ENCODE data around the gene SHLD1.

The SHLD1 gene

DNA sequence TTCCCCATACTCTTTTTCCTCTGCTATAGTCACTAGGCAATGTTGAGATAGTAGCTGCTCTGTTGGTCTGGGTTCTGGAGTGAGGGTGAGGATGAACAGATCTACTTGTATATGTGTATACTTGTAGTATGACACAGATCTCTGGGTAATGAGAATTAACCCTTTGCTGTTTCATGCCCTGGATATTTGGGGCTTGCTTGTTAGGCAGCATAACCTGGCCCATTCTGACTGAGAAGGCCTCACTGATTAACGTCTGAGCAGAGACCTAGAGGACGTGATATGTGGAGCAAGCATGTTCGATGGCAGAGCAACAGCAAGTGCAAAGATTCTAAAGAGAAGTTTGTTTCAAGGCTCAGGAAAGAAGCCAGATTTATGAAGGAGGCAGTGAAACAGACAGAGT lies 105.7 kb downstream of the SHLD1 start:
- DNase-seq: no peak

DNA sequence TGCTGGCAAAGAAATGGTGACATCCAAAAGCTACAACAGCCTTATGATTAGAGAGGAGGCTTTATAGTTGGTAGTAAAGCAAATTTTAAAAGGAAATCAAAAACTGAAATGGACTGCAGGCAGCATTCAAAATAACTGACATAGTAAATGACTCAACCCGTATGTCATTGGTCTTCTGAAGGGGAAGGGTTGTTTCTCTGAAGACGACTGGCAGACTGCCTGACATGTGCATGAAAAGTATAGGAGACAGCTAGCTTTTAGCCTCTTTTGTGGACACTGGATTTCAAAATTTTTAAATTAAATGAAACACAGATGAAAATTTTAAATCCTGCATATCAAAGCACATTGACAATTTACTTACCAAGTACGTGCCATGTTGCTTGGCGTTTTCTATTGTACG lies 109.4 kb downstream of the SHLD1 start:
- DNase-seq: no peak

DNA sequence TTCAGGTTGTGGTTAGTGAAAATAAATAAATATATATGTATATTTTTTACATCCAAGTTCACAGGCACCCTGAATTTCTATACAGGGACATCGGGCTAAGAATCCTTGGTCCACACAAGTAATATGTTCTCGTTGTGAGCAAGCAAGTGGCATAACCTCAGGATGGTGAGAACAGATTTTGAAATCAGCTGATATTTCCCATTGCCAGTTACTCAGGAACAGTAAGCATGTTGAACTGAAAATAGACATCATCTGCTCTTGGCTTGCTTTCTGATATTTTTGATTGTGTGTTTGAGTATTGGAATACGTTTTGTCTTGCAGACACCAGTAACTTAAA lies 112.5 kb downstream of the SHLD1 start:
- peak; percentile 22 to 31 for DNase-seq

DNA sequence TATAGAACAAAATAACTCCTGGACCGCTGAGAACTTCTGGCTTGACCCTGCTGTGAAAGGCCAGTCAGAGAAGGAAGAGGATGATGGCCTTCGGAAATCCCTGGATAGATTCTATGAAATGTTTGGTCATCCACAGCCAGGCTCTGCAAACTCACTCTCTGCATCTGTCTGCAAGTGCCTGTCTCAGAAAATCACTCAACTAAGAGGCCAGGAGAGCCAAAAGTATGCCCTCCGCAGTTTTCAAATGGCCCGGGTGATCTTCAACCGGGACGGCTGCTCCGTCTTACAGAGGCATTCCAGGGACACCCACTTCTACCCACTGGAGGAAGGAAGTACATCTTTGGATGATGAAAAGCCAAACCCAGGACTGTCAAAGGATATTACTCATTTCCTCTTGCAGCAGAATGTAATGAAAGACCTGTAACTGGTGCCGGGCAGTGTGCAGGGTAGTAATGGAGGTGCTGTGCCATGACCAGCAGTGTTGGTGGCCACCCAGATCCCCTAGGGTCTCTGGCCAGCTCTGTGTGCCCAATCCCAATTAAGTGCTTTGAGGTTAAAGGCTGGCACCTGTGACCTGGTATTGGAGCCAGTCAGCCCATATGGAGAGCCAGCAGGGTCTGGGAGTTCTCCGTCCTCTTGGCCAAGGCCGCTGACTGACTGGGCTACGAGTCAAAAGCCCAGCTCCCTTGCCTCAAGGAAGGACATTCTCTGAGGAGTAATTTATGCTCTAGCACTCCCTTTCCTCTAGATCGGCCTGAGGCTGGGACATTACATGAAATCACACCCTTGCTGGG lies 113.0 kb downstream of the SHLD1 start:
- DNase-seq: peak; percentile 70 to 86

DNA sequence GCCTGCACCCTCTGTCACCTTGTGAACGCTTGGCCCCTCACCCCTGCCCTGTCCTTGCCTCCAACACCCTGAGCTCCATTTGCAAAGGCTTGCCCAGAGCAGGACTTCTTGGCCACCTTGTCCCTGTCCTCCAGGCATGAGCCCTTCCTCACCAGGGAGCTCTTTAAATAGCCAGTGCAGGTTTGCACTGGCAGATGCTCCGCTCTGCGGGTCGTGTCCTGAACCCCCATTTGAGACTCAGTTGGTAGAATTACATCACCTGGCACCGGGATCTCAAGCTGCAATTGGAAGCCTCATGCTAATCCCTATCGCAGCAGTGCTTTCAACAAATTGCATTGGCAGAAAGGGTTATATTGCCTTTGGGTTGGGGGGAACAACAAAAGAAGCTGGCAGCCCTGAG lies 114.2 kb downstream of the SHLD1 start:
- no peak for DNase-seq

DNA sequence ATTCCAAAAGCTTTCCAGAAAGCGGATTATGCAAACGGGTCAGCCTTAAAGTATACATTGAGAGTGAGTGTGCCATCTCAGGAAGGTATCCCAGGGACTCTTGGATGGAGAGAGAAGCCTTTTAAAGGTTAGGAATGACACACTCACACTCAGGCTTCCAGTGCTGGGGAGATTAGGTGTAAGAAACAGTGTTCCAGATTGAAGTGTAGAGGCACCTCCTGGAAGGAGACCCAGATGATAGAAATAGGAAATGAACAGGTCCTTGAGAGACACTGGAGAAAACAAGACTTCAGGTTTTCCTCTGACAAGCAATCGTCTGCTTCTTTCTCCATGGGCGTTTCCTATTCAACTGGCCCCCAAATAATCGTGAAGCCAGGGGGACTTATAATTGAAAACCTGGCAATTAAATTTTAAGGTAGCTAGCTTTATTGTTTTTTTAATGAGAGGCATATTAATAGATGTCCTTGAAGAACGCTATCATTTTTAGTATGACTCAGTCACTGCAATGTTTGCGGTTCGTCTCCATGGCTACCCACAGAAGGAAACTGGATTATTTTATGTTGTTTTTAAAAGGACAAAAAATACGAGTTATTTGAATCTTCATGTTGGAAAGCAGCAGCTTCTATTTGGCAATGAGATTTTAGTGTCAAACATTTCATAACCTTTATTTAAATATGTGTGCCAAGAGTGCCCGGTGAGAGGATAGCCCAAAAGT lies 114.8 kb downstream of the SHLD1 start:
- peak; percentile 8 to 29 for DNase-seq

DNA sequence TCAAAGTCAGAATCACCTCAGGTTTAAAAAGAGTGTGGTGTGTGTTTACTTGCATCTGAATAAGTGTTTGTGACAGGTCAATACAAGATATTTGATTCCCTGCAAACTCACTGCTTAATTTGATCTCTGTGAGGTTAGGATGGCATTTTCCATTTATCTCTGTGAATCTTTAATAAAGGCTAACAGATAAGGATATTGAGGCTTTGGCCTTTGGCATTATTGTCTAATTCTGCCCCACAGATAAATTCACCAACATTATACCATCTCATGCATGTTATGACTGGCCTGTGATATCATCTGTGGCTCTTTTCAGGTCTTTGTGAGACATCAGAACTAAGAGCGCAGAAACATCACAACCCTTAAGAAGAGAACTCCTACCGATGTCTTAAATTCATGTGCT lies 115.4 kb downstream of the SHLD1 start:
- DNase-seq: no peak

DNA sequence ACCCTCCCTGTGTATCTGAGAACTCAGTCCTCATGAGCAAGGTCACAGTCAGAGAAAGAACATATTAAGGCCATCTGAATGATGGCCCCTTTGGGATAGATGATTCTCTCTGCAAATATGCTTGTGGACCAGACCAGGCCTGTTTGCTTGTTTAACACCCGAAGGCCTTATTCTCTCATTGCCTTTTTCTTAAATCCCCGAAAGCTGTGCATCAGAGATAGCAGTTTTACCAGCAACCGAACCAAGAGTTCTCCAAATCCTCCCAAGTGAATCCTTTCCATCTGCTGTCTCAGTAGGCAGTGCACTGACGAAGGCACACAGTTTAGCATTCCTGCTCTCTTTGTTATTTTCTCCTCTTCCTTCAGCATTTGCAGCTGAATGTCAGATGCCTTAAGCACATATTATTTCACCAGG lies 120.4 kb downstream of the SHLD1 start:
- DNase-seq: no peak

DNA sequence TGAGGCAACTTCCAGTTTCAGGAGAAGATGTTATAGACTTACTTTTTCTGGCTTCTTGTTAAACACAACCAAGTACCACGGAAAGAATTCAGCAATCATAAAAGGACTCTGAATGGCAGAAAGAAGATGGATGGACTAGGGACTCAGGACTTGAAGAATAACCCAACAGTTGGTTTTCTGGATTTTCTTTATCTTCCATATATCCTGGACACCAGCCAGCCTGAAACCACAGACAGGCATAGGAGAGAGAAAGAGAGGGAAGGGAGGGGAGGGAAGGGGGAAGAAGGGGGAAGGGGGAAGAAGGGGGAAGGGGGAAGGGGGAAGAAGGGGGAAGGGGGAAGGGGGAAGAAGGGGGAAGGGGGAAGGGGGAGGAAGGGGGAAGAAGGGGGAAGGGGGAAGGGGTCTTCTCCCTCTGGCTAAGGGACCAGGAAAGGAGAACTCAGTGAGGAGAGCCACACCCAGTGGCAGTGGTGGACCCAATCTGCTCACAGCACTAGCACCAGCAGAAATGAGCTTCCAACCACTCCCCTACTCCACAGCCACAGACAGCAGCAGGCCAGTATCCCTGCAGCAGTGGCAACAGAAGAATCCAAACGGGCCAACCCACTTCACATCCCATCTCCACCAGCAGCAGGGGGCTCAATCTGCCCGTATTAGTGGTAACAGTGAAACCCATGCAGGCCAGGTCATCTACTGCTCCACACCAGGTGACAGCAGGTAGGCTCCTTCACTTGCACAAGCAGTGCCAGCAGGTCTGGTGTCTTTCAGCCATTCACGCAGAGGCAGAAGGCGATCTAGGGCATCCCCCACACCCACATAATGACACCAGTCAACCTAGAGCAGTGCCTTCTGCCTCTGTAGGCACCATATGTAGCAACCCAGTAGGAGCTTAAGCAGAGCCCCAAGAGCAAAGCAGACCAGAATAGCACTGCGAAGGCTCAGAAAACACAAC lies 121.5 kb downstream of the SHLD1 start:
- no peak for DNase-seq

DNA sequence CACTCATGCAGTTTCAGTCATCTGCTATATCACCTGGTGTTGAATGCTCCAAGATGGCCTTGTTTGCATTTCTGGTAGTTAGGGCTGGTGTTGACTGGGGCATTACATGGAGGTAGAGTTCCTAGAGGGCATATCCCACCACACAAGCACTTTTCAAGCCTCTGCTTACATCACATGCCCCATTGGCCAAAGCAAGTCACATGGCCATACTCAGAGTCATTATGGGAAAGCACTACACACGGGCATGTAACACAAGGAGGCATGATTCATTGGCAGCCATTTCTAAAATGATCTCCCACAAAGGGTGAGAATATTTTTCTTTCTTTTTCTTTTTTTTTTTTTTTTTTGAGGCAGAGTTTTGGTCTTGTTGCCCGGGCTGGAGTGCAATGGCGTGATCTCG lies 126.9 kb downstream of the SHLD1 start:
- no peak for DNase-seq

DNA sequence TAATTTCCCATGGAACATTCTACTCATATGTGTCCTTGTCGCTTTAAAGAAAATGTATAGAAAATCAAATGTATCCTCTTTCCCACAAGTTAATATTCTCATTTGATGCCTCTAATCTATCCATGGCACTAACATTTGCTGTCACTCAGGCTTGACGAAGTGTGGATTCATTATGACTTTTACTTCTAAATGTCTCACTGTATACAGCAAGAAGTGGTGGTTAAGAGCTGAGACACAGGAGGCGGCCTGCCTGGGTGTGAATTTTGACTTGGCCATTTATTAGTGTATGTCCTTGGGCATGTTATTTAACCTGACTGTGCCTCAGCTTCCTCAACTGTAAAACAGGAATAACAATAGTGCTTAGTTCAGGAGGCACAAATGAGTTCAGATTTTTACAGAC lies 130.1 kb downstream of the SHLD1 start:
- no peak for DNase-seq

DNA sequence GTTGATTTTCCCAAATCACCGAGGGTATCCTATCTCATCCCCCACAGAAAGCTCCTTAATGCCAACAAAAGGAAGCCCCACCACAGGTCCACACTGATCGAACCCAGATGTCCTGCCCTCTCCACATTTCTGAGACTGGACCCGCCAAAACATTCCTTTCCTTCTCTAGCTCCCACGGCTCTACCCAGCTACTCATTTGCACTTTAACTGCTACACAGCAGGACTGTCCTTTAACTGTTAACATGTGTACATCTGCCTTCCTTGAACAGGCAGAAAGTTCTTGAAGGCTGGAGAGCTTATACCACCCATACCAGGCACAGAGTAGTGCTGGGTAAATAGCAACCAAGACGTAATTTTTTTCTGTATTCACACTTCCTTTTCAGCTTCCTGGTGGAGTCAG lies 131.5 kb downstream of the SHLD1 start:
- DNase-seq: no peak

DNA sequence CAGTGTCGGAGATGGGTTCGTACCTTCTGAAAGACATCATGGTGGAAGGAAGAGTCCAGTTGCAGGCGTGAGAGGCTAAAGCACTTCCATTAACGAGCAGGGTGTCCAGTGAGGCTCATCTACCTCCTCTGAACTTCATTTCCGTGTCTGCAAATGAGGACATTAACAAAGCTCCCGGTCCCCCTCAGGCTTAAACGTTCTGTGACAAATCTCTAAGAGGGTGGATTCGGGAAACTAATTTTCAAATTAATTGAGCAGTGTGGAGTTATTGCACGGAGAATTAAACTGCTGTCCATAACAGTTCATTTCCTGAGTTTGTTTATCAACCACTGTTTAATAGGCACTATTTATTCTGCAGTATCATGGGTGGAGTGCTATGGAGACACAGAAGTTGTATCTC lies 132.0 kb downstream of the SHLD1 start:
- no peak for DNase-seq

DNA sequence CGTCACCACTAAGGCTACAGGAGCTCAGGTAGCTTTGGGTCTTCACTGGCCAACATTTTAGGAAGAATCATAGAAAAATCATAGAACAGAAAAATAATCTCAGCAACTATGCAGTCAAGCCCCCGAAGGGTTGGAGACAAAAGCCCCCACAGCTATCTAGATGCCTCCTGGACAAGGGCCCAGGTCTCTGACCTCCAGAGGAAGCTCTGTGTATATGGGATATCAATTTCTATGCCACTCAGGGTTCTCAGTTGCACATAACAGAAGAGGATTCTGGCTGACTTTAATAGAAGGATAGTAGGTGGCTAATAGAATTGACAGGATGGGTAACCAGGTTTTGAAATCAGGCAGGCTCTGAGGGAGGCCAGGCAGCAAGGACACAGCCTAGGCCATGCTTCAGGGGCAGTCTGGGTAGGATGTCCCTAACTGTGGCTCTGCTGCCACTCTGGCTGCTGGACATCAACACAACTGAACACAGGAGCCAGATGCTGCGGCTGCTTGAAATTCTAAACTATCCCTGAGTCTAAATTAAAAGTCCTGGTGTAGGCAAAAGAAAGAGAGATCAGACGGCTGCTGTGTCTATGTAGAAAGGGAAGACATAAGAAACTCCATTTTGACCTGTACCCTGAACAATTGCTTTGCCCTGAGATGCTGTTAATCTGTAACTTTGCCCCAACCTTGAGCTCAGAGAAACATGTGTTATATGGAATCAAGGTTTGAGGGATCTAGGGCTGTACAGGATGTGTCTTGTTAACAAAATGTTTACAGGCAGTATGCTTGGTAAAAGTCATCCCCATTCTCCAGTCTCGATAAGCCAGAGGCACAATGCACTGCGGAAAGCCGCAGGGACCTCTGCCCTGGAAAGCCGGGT lies 134.5 kb downstream of the SHLD1 start:
- no peak for DNase-seq

DNA sequence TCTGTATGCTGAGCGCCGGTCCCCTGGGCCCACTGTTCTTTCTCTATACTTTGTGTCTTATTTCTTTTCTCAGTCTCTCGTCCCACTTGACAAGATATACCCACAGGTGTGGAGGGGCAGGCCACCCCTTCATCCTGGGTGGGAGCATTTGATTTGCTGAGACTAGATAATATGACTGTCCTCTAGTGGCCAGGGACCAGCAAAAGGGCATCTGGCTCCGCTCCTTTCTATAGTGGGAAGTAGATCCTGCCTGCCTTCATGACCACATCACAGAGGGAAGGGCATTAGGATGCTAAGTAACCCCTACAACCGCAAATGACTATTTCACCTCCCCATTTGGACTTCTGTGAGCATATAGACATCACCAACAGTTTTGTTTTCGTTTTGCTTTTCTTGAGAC lies 135.7 kb downstream of the SHLD1 start:
- DNase-seq: no peak

DNA sequence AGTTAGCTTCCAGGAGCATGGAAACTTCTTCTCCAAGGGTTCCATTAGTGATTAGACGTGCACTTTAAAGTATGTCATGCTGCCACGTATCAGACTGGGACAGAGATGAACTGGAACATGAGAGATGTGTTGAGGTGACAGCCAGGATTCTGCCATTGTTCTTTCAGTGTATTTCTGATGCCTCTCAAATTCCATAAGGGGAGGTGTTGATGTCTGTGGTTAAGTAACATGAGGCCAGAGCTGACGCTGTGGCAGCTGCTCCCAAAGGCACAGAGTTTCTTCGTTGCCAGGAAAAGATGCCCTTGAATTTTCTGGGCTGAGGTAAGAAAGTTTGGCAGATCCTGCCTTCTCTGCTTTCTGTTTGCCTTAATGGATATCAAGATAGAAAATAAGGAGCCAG lies 136.6 kb downstream of the SHLD1 start:
- no peak for DNase-seq

DNA sequence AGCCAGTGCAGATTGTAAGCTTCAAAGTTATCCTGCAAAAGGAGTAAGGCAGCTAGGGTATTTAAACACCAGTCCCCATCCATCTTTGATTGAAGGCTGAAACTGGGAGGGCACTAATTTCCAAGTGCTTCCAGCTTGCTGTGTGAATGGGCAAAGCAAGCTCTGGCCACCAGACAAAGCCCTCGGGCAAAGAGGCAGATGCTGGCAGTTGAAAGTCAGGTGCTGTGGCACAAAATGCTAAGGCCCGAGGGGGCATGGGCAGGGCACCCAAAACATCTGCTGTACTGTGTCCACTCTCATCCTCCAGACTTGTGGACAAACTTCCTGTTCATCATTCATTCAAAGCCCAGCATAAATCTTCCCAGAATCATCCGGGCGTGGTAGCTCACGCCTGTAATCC lies 137.2 kb downstream of the SHLD1 start:
- DNase-seq: no peak

DNA sequence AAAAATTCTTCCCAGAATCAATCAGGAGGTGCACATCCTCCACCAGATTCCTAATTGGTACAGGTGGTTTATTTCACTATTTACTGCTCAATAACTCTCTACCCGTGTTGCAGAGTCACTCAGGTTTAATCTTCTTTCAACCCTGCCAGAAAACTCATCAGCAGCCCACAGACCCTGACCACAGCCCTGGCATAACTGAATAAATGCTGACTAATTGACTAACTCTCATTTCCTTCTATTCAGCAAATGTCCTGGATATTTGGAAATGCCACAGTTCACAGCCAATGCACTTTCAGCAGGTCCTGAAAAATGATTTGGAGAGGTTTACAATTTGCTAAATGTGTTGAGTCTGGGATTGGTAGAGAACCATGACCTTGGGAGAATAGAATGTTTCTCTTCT lies 137.8 kb downstream of the SHLD1 start:
- no peak for DNase-seq

DNA sequence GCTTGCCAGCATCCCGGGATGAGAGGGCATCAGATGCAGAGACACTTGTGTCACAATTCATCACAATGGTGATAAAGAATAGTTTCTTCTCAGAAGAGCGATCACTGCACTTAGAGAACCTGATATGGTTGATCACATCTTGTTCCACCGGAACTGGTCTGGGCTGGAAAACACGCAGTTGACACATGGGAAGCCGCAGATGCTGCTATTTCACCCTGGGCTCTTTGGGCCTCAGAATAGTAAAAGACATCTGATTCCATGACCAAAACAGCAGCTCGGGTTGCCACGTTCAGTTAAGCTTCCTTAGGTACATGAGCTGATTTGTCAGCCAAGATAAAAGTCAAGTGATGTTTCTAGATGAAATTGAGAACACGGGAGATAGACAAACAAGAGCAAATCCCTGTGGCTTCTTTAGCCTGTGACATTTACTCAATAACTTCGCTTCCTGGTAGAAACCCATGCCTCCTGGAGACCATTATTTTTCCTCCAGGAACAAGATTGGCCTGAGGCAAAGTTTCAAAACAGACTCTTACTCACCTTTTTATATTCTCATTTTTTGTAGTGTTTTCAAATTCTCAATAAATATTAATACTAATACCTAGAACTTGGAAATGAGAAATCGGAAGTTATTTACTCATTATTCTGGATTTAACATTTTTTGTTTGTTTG lies 140.7 kb downstream of the SHLD1 start:
- DNase-seq: no peak

DNA sequence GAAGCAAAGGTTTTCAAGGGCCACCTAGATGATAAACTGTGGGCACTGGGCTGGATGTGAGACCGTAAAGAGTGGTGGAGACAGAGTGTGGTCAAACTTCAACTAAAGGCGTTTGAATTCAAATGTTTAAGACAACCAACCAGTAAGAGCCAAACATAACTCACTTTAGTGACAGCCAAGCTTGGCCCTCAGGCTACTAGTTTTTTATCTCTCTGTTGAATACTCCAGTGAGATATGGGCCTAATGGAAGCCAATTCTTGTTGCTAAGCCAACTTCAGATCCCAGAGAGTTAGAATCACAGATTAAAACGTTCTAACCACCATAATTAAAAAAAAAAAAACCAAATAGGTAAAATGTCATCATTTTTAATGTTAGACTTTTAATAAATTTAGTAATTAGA lies 142.9 kb downstream of the SHLD1 start:
- no peak for DNase-seq

DNA sequence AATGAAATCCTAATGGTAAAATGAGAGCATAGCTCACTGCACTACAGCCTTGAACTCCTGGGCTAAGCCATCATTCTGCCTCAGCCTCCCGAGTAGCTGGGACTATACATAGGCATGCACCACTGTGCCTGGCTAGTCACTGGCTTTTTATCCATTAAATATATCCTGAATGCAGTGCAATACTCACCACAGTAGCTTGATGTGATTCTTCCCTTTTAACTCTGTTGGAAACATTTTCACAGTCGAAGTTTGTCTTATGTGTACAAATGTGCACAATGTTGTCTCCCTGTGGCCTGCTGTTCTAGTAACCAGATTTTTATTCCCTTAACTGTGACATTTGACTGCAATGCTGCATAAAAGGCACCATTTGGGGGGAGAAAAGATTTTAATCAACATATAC lies 143.4 kb downstream of the SHLD1 start:
- no peak for DNase-seq

DNA sequence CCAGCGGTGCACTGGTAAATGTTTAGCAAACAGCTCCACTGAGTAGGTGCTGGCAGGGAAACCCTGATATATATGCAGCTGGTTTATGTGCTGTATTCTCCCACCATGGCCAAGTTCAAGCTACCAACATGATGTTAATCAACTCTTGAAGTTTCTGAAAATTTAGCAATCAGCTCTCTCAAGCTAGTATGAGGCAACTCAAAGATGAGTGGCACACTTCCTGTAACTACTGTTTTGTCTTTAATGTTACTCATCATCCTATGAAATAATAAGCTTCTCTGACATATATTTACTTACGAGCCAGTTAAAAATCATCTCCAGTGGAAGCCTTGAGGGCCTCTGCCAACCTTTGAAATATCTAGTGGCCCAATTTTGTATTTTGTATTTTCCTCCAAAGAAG lies 145.4 kb downstream of the SHLD1 start:
- peak; percentile 62 to 70 for DNase-seq

All from inflammatory macrophage treated with lipopolysaccharide for 1 hour (primary cell).